ENCODE results near the gene ERGIC3. TPM values are rescaled to one million over a fixed set of nuclear protein-coding genes. Genes with fewer than 3 reads are reported as not detected.

Gene ERGIC3
- total RNA-seq, 4 donors from 2014 or later = 143 to 184 (median 163) TPM

DNA sequence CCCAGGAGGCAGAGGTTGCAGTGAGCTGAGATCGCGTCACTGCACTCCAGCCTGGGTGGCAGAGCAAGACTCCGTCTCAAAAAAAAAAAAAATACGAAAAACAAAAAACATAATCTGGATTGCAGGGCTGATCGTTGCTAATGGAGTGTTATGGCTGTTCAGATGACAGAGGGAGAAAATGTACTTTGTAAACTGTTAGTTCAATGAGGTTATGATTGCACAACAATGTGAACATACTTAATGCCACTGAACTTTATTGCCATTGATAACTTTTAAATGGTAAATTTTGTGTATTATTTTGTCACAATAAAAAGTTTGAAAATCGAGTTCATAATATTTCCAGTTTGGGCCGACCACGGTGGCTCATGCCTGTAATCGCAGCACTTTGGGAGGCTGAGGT lies 22.9 kb upstream of the ERGIC3 start:
- TF ChIP-seq, protein P1, sequence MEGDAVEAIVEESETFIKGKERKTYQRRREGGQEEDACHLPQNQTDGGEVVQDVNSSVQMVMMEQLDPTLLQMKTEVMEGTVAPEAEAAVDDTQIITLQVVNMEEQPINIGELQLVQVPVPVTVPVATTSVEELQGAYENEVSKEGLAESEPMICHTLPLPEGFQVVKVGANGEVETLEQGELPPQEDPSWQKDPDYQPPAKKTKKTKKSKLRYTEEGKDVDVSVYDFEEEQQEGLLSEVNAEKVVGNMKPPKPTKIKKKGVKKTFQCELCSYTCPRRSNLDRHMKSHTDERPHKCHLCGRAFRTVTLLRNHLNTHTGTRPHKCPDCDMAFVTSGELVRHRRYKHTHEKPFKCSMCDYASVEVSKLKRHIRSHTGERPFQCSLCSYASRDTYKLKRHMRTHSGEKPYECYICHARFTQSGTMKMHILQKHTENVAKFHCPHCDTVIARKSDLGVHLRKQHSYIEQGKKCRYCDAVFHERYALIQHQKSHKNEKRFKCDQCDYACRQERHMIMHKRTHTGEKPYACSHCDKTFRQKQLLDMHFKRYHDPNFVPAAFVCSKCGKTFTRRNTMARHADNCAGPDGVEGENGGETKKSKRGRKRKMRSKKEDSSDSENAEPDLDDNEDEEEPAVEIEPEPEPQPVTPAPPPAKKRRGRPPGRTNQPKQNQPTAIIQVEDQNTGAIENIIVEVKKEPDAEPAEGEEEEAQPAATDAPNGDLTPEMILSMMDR (IDR thresholded peaks at IDR 0.05) = no peak
- DNase-seq (ENCODE audit: low spot score) (no peak), ATAC-seq (ENCODE audit: low FRiP score) (no peak)

- DNase-seq (ENCODE audit: low spot score) (no peak), ATAC-seq (ENCODE audit: low FRiP score) (no peak)
- TF ChIP-seq, protein P1 (IDR thresholded peaks at IDR 0.05) = no peak
Observed at GRCh38 chr20:35523298-35523888, 18.5 kb upstream of the ERGIC3 start.

- DNase-seq (ENCODE audit: low spot score) (no peak), ATAC-seq (ENCODE audit: low FRiP score) (no peak)
- TF ChIP-seq, protein P1 (IDR thresholded peaks at IDR 0.05) = no peak
Observed at GRCh38 chr20:35525639-35526038, 16.2 kb upstream of the ERGIC3 start.

DNA sequence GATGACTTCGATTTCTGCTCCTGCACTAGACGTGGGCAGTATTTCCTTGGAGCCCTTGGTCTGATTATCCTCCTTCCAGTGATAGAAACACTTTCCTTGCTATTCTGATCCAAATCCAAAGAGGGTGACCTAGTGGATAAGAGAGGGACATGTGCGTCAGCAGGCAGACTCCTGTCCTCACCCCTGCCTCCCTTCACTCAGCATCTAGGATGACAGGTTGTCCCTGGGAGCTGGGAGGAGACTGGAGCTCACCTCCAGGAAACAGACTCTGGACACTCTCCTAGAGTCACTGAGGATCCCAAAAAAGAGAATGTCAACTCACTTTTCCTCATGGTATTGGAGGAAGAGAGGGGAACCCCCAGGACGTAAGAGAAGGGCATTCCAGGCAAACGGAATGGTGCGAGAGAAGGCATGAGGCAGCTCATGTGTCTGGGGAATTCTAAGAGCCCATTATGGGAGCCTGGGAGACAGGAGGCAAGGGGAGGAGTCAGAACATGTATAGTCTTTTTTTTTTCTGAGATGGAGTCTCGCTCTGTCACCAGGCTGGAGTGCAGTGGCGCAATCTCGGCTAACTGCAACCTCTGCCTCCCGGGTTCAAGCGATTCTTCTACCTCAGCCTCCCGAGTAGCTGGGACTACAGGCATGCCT lies 14.6 kb upstream of the ERGIC3 start:
- no peak for DNase-seq (ENCODE audit: low spot score)
- no peak for ATAC-seq (ENCODE audit: low FRiP score)
- TF ChIP-seq, protein P1 (IDR thresholded peaks at IDR 0.05) = no peak

DNA sequence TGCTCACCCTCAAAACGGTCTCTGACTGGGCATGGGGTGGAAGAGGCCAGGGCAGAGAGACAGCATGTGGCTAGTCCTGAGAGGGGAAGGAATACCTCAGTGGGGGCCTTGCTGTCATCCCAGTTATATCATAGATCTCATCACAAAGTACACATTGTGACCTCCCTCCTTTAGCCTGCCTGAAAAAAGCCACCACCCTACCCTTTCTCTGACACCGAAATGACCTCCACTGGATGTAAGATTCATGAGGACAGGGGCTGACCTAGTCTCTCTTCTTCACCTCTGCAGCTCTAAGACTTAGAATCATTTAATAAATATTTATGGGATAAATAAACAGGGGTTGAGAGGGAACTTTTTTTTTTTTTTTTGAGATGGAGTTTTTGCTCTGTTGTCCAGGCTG lies 12.3 kb upstream of the ERGIC3 start, which contains the start of gene C20orf173:
C20orf173 (minus strand) TSS at position 101 of the 400 bp plus-strand sequence. CDS start 279 bp downstream, outside the sequence.
- TF ChIP-seq, protein P1 (IDR thresholded peaks at IDR 0.05) = no peak
- no peak for ATAC-seq (ENCODE audit: low FRiP score)
- no peak for DNase-seq (ENCODE audit: low spot score)

GRCh38 chr20:35539756-35540212 lies 2.1 kb upstream of the ERGIC3 start:
- DNase-seq (ENCODE audit: low spot score) (no peak), ATAC-seq (ENCODE audit: low FRiP score) (no peak)
- TF ChIP-seq, protein P1 (IDR thresholded peaks at IDR 0.05) = no peak

Data from omental fat pad (tissue), 4 donors.